ENCODE results near the gene SMG6. TPM values are rescaled to one million over a fixed set of nuclear protein-coding genes. Genes with fewer than 3 reads are reported as not detected.
"Not testable (repeated sequence)": the region's sequence is repeated elsewhere in the genome, so short reads cannot be mapped to it uniquely, and the experiment has no call there.

The SMG6 gene
- total and polyA plus RNA-seq, 8 donors, result 8.4 to 19.8 (median 12.1) TPM

DNA sequence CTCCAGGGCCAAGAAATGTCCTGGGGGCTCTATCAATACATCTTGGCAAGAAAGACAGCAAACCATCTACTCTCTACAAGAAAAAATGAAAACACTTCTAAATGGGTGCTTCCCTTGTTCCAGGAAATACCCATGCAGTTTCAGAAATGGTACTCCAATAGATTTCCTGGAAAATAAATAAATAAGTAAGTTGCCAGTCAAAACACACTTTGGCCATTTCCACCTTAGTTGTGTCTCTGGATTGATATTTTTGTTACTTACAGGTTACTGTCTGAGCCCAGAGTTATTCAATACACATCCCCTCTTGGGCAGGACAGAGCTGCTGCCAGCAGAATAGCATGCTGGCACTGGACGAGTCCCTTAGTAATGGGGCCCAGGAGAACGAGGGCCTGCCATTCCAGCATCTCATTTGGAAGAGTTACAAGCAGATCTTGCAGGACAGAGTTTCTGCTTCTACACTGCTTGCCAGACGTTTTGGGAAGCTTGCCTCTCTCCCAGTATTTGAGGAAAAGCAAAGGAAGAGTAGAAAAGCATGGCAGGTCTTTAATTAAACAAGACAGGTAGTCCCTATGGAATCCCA, 100.5 kb downstream of the SMG6 start:
- H3K4me3 ChIP-seq, result no peak overlapping the region
- FAIRE-seq (no peak), DNase-seq (no peak), ATAC-seq (peak; percentile 25 to 39 (median 32))
- no peaks in the 10 kb centered on the region for H3K36me3 ChIP-seq
- no peaks in the 10 kb centered on the region for H3K9me3 ChIP-seq
- WGBS, 2 donors, result 55 to 62% methylated on average over 3 of the region's 3 CpGs
- H3K27me3 ChIP-seq, result no peaks in the 10 kb centered on the region
- intact Hi-C loops (cut with DNase I), result no loop called here
- TF ChIP-seq, protein P1, sequence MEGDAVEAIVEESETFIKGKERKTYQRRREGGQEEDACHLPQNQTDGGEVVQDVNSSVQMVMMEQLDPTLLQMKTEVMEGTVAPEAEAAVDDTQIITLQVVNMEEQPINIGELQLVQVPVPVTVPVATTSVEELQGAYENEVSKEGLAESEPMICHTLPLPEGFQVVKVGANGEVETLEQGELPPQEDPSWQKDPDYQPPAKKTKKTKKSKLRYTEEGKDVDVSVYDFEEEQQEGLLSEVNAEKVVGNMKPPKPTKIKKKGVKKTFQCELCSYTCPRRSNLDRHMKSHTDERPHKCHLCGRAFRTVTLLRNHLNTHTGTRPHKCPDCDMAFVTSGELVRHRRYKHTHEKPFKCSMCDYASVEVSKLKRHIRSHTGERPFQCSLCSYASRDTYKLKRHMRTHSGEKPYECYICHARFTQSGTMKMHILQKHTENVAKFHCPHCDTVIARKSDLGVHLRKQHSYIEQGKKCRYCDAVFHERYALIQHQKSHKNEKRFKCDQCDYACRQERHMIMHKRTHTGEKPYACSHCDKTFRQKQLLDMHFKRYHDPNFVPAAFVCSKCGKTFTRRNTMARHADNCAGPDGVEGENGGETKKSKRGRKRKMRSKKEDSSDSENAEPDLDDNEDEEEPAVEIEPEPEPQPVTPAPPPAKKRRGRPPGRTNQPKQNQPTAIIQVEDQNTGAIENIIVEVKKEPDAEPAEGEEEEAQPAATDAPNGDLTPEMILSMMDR (IDR thresholded peaks at IDR 0.05), result no peak
- H3K4me1 ChIP-seq, result peaks cover 7 to 28% (median 18%) of the 10 kb centered on the region in 3 donors
- H3K27ac ChIP-seq, result peak overlapping the region; percentile 7 to 89 (median 64)

DNA sequence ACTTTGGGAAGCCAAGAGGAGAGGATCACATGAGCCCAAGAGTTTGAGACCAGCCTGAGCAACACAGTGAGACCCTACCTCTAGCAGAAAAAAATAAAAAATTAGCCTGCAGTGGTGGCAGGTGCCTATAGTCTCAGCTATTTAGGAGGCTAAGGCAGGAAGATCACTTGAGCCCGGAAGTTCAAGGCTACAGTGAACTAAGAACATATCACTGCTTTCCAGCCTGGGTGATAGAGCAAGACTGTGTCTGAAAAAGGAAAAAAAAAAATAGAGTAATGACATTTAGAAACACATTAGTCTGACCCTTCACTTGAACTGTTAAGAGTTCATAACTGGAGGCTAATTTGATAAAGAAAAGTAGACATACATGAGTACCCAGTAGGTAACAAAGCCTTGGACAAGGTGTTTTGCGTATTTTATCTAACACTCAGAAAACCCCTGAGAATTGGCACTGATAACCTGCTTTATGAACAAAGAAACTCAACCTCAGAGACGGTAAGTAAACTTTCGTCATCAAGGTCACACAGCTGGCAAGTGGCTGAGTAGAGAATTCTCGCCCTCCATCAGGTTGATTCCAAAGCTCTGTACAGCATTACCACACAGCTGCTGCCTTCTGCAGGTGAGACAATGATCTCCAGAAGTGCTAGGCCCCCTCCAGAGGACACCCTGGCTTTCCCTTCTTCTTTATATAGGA, 101.1 kb downstream of the SMG6 start:
- H3K27me3 ChIP-seq, result no peaks in the 10 kb centered on the region
- ATAC-seq (peak; percentile 94 to 97 (median 95)), FAIRE-seq (no peak), DNase-seq (peak in 4 of 6 donors; percentile 46 to 82 (median 80))
- WGBS, 2 donors, result 15 to 22% methylated on average over 5 of the region's 5 CpGs
- no peaks in the 10 kb centered on the region for H3K36me3 ChIP-seq
- H3K27ac ChIP-seq, result peak overlapping the region; percentile 7 to 89 (median 64)
- H3K4me3 ChIP-seq, result no peak overlapping the region
- intact Hi-C loops (cut with DNase I), result no loop called here
- TF ChIP-seq, protein P1 (IDR thresholded peaks at IDR 0.05), result no peak
- H3K9me3 ChIP-seq, result no peaks in the 10 kb centered on the region
- H3K4me1 ChIP-seq, result peaks cover 7 to 28% (median 18%) of the 10 kb centered on the region in 3 donors

DNA sequence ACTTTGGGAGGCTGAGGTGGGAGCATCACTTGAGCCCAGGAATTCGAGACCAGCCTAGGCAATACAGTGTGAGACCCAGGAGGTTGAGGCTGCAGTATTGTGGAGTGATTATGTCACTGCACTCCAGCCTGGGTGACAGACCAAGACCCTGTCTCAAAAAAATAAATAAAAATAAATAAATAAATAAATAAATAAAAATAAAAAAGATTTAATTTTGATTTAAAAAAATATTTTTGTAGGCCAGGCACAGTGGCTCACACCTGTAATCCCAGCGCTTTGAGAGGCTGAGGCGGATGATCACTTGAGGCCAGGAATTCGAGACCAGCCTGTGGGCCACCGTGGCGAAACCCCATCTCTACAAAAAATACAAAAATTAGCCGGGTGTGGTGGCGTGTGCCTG, 104.2 kb downstream of the SMG6 start:
- peaks cover 7 to 34% (median 18%) of the 10 kb centered on the region in 3 donors for H3K4me1 ChIP-seq
- H3K9me3 ChIP-seq; H3K27me3 ChIP-seq; H3K36me3 ChIP-seq; intact Hi-C loops (cut with DNase I); DNase-seq; H3K4me3 ChIP-seq; ATAC-seq; FAIRE-seq; H3K27ac ChIP-seq: not testable (repeated sequence)
- WGBS, 2 donors, result 97 to 99% methylated on average over 8 of the region's 8 CpGs

DNA sequence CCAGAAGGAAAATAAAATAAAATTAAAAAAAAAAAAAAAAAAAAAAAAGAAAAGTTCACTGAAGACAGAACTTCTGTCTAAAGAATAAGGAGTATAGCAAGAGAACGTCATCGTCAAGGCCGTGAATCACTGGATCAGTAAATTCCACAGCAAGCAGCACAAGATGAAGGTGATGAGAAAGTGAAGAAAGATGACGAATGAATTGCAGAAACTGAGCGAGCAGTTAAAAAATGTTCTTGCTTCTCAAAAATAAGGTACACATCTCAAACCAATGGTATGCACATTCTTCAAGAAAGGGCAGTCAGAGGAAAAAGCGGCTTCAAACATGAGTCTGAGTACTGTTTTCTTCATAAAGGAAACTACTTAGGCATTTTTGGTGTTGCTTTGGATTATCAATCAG, 104.7 kb downstream of the SMG6 start:
- H3K4me3 ChIP-seq, result no peak overlapping the region
- ATAC-seq, result no peak
- WGBS, 2 donors, result 85 to 87% methylated on average over 6 of the region's 6 CpGs
- peaks cover 7 to 32% (median 18%) of the 10 kb centered on the region in 3 donors for H3K4me1 ChIP-seq
- DNase-seq, result no peak
- no peaks in the 10 kb centered on the region for H3K9me3 ChIP-seq
- H3K27ac ChIP-seq, result no peak overlapping the region
- TF ChIP-seq, protein P1 (IDR thresholded peaks at IDR 0.05), result no peak
- intact Hi-C loops (cut with DNase I), result no loop called here
- no peak for FAIRE-seq
- H3K27me3 ChIP-seq, result no peaks in the 10 kb centered on the region
- no peaks in the 10 kb centered on the region for H3K36me3 ChIP-seq

DNA sequence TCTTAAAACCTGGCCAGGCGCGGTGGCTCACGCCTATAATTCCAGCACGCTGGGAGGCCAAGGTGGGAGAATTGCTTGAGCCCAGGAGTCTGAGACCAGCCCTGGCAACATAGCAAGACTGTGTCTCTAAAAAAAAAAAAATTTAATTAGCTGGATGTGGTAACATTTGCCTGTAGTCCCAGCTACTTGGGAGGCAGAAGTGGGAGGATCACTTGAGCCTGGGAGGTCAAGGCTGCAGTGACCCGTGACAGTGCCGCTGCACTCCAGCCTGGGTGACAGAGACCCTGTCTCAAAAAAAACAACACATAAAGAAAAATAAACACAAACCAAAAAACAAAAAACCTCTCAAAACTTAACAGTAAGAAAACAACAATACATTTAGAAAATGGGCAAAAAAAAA, 106.3 kb downstream of the SMG6 start:
- 84 to 93% methylated on average over 6 of the region's 6 CpGs for WGBS, 2 donors
- TF ChIP-seq, protein P1 (IDR thresholded peaks at IDR 0.05), result no peak
- intact Hi-C loops (cut with DNase I), result no loop called here
- ATAC-seq (no peak), DNase-seq (no peak), FAIRE-seq (no peak)
- H3K27me3 ChIP-seq, result no peaks in the 10 kb centered on the region
- peaks cover 6 to 16% (median 7%) of the 10 kb centered on the region in 3 donors for H3K4me1 ChIP-seq
- no peak overlapping the region for H3K27ac ChIP-seq
- no peak overlapping the region for H3K4me3 ChIP-seq
- H3K9me3 ChIP-seq, result no peaks in the 10 kb centered on the region
- H3K36me3 ChIP-seq, result no peaks in the 10 kb centered on the region
